H1 (cell line): ENCODE measurements around the gene ARHGAP26. TPM values are rescaled to one million over a fixed set of nuclear protein-coding genes. Genes with fewer than 3 reads are reported as not detected.

ENCODE experiments used
- CTCF ChIA-PET: fragments of 300-600 bp; sonication (Branson Sonifier 250); formaldehyde crosslinking; loops from one replicate; lab custom pipeline; 2021; ENCODE audit not compliant: partially characterized antibody; lab: Charles Lee
- POLR2A ChIA-PET: fragments of 300-600 bp; sonication (Branson Sonifier 250); formaldehyde crosslinking; loops from one replicate; lab custom pipeline; 2021; ENCODE audit warnings: inconsistent platforms; ENCODE audit not compliant: partially characterized antibody; lab: Charles Lee
- DNase-seq, 2 experiments: peaks; one replicate each; pipeline versions ENCODE4 v3.0.0 to v3.0.0-alpha.2; 2010 to 2022; ENCODE audit warnings: low spot score in 2 of 2, low read depth in 1 of 2, mixed read lengths in 1 of 2
- FAIRE-seq: peaks from 2 replicates; lab custom pipeline; 2011; peaks lifted over from hg19 to GRCh38; lab: Jason Lieb, UNC
- H2AFZ ChIP-seq: 2 replicates; pipeline ENCODE4 v1.8.1; 2012; ENCODE audit warnings: low read length, inconsistent platforms
- H2AK5ac ChIP-seq: 2 replicates; pipeline ENCODE4 v1.6.1; 2013; ENCODE audit warnings: low read depth, low read length
- H2BK120ac ChIP-seq: replicated peaks from 2 replicates; pipeline ENCODE3; 2013; ENCODE audit warnings: low read depth, low read length, inconsistent platforms
- H2BK12ac ChIP-seq: 2 replicates; pipeline ENCODE4 v1.6.1; 2013; ENCODE audit warnings: low read depth, low read length
- H2BK15ac ChIP-seq: 2 replicates; pipeline ENCODE4 v1.6.1; 2013; ENCODE audit warnings: low read length
- H2BK20ac ChIP-seq: 2 replicates; pipeline ENCODE4 v1.6.1; 2013; ENCODE audit warnings: low read length
- H2BK5ac ChIP-seq: 2 replicates; pipeline ENCODE4 v1.6.1; 2013; ENCODE audit warnings: low read depth, low read length
- H3K14ac ChIP-seq: 2 replicates; pipeline ENCODE4 v1.6.1; 2013; ENCODE audit warnings: inconsistent platforms; ENCODE audit not compliant: insufficient read length
- H3K18ac ChIP-seq: 2 replicates; pipeline ENCODE4 v1.6.1; 2013; ENCODE audit warnings: low read length; ENCODE audit errors: extremely low read depth
- H3K23ac ChIP-seq: 2 replicates; pipeline ENCODE4 v1.6.1; 2013; ENCODE audit warnings: inconsistent platforms; ENCODE audit not compliant: insufficient read length
- H3K23me2 ChIP-seq: 2 replicates; pipeline ENCODE4 v1.6.1; 2013; ENCODE audit warnings: low read depth, low read length
- H3K27ac ChIP-seq: 2 replicates; pipeline ENCODE4 v1.6.1; 2011; ENCODE audit warnings: low read depth, low read length, inconsistent platforms
- H3K27me3 ChIP-seq, 4 experiments: replicated peaks in 1 of 4; 1 replicate in 1 of 4; 2 replicates in 3 of 4; pipeline versions ENCODE4 v1.6.1 to v1.8.1; 2011 to 2013; ENCODE audit warnings: low read length in 3 of 4, mild to moderate bottlenecking in 3 of 4, inconsistent platforms in 2 of 4, mixed read lengths in 2 of 4, moderate library complexity in 1 of 4; ENCODE audit not compliant: control insufficient read depth in 3 of 4, insufficient read depth in 3 of 4; ENCODE audit errors: extremely low read depth in 1 of 4
- H3K36me3 ChIP-seq, 4 experiments: 2 replicates each; pipeline versions ENCODE4 v1.6.1 to v1.8.1; 2011 to 2013; ENCODE audit warnings: mild to moderate bottlenecking in 4 of 4, low read length in 3 of 4, moderate library complexity in 2 of 4, control low read depth in 1 of 4, inconsistent platforms in 1 of 4; ENCODE audit not compliant: insufficient read depth in 4 of 4, control insufficient read depth in 2 of 4
- H3K4ac ChIP-seq: replicated peaks from 2 replicates; pipeline ENCODE3; 2013; ENCODE audit warnings: low read length, low read depth, mixed read lengths, inconsistent platforms; ENCODE audit not compliant: insufficient read length
- H3K4me1 ChIP-seq, 4 experiments: replicated peaks in 1 of 4; 1 replicate in 1 of 4; 2 replicates in 3 of 4; pipeline versions ENCODE4 v1.6.1 to v1.8.1; 2011 to 2013; ENCODE audit warnings: low read length in 3 of 4, inconsistent platforms in 2 of 4, mixed read lengths in 1 of 4; ENCODE audit not compliant: insufficient read depth in 4 of 4, control insufficient read depth in 3 of 4
- H3K4me2 ChIP-seq, 2 experiments: 2 replicates each; pipeline versions ENCODE4 v1.6.1 to v1.8.1; 2011 to 2013; ENCODE audit warnings: low read depth in 2 of 2, low read length in 2 of 2, control low read depth in 1 of 2, inconsistent platforms in 1 of 2, mild to moderate bottlenecking in 1 of 2; ENCODE audit not compliant: insufficient read depth in 1 of 2
- H3K4me3 ChIP-seq, 4 experiments: fragments of 200-600, 300-600 bp in 1 of 4; sonication (generic), shearing (Covaris generic), sonication (Bioruptor Twin) in 1 of 4; 2 replicates each; pipeline versions ENCODE4 v1.5.1 to v1.8.1; 2011 to 2016; ENCODE audit warnings: low read length in 4 of 4, low read depth in 3 of 4, control low read depth in 2 of 4, inconsistent platforms in 2 of 4, mild to moderate bottlenecking in 2 of 4, mixed read lengths in 1 of 4, moderate library complexity in 1 of 4; ENCODE audit not compliant: insufficient read depth in 2 of 4; ENCODE audit errors: extremely low read depth in 1 of 4
- H3K56ac ChIP-seq: replicated peaks from 2 replicates; pipeline ENCODE3; 2013; ENCODE audit warnings: low read depth, mild to moderate bottlenecking, mixed read lengths, low read length, inconsistent platforms; ENCODE audit not compliant: insufficient read length
- H3K79me1 ChIP-seq: 2 replicates; pipeline ENCODE4 v1.6.1; 2013; ENCODE audit warnings: low read depth, low read length, control low read depth
- H3K79me2 ChIP-seq, 2 experiments: 2 replicates each; pipeline versions ENCODE4 v1.6.1 to v1.8.1; 2012 to 2013; ENCODE audit warnings: low read length in 2 of 2, mild to moderate bottlenecking in 2 of 2, inconsistent platforms in 1 of 2; ENCODE audit not compliant: insufficient read depth in 2 of 2, control insufficient read depth in 1 of 2
- H3K9ac ChIP-seq, 4 experiments: replicated peaks in 1 of 4; 1 replicate in 1 of 4; 2 replicates in 3 of 4; pipeline versions ENCODE4 v1.6.1 to v1.8.1; 2011 to 2013; ENCODE audit warnings: low read depth in 3 of 4, low read length in 3 of 4, control low read depth in 2 of 4, mild to moderate bottlenecking in 2 of 4, moderate library complexity in 2 of 4, inconsistent platforms in 1 of 4; ENCODE audit errors: extremely low read depth in 1 of 4
- H3K9me3 ChIP-seq, 2 experiments: 2 replicates each; pipeline versions ENCODE4 v1.6.1 to v1.8.1; 2012 to 2013; ENCODE audit warnings: mild to moderate bottlenecking in 2 of 2, moderate library complexity in 2 of 2, control low read depth in 1 of 2, inconsistent platforms in 1 of 2, low read depth in 1 of 2, low read length in 1 of 2, mixed read lengths in 1 of 2; ENCODE audit not compliant: insufficient read depth in 2 of 2
- H4K20me1 ChIP-seq, 2 experiments: replicated peaks in 1 of 2; 2 replicates each; pipeline versions ENCODE3 to v1.8.1; 2011 to 2013; ENCODE audit warnings: inconsistent platforms in 2 of 2, low read length in 2 of 2, mild to moderate bottlenecking in 1 of 2; ENCODE audit not compliant: insufficient read depth in 2 of 2, control insufficient read depth in 1 of 2
- H4K5ac ChIP-seq: 2 replicates; pipeline ENCODE4 v1.6.1; 2013; ENCODE audit warnings: low read length, low read depth, mixed read lengths, inconsistent platforms; ENCODE audit not compliant: insufficient read length
- H4K8ac ChIP-seq: 2 replicates; pipeline ENCODE4 v1.8.0; 2013; ENCODE audit warnings: mild to moderate bottlenecking, moderate library complexity, low read length, inconsistent platforms; ENCODE audit not compliant: insufficient read depth; ENCODE audit errors: extremely low read depth
- H4K91ac ChIP-seq: replicated peaks from 2 replicates; pipeline ENCODE3; 2013; ENCODE audit warnings: low read length, mixed read lengths, inconsistent platforms; ENCODE audit not compliant: insufficient read length
- BRCA1 ChIP-seq: IDR thresholded peaks from 2 replicates; pipeline ENCODE4 v1.6.1; 2012; ENCODE audit warnings: low read depth, low read length, improper control_type of control experiment
- WGBS, 2 experiments: shearing (Covaris generic) in 1 of 2; methylation state at CpG; one replicate each; pipeline versions ENCODE4 v1.1.6 to v1.1.7; 2013 to 2015; ENCODE audit warnings: low lambda C conversion rate in 2 of 2, mixed read lengths in 2 of 2, inconsistent platforms in 1 of 2, low coverage in 1 of 2, missing lambda C conversion rate in 1 of 2; ENCODE audit not compliant: insufficient replicate concordance in 2 of 2, insufficient coverage in 1 of 2, insufficient read length in 1 of 2; ENCODE audit errors: extremely low coverage in 1 of 2, missing lambda C conversion rate in 1 of 2; 5-methylcytosine and 5-hydroxymethylcytosine counted together
- polyA plus RNA-seq, 7 experiments: library from polyadenylated mRNA; depleted of rRNA in 3 of 7; stranded (reverse) in 5 of 7; unstranded in 2 of 7; fragments of >200 nt in 5 of 7; fragments of 200-250 nt in 2 of 7; gene quantifications; 1 replicate in 5 of 7; 2 replicates in 1 of 7; 4 replicates in 1 of 7; pipeline versions ENCODE4 v1.2.1 to v1.2.3, GENCODE V29; 2011 to 2013; ENCODE audit warnings: missing spikeins in 2 of 7, mixed read lengths in 2 of 7
- total RNA-seq: library from RNA; stranded (reverse); fragmentation: NEBNext Ultra II Directional; extraction: Animal tissue kit (Norgen Biotek cat#: 25700); gene quantifications from 2 replicates; pipeline ENCODE4 v1.2.1, GENCODE V29; 2021

ARHGAP26 gene
- total and polyA plus RNA-seq, 2 of the 8 experiments (the other 6 are each of a cell fraction or from before 2014, with no cell fraction given), result 7.1 to 24.8 TPM

- Histone ChIP-seq H3K14ac (no peak overlapping the region), H3K56ac (no peak overlapping the region), H3K27ac (no peak overlapping the region), H2AK5ac (no peak overlapping the region), H3K27me3 (no peaks in the 10 kb centered on the region), H2BK5ac (no peak overlapping the region), H3K23me2 (no peaks in the 10 kb centered on the region; the same call in 1 of the 2 replicates), H2BK20ac (no peak overlapping the region), H3K23ac (no peak overlapping the region), H4K91ac (no peak overlapping the region), H2BK120ac (no peak overlapping the region), H4K20me1 (no peaks in the 10 kb centered on the region), H3K79me2 (no peaks in the 10 kb centered on the region), H3K4me2 (no peak overlapping the region), H3K9ac (no peak overlapping the region), H3K4me1 (no peaks in the 10 kb centered on the region), H2BK12ac (no peak overlapping the region), H2BK15ac (no peak overlapping the region), H3K18ac (no peak overlapping the region), H3K9me3 (no peaks in the 10 kb centered on the region), H3K36me3 (no peaks in the 10 kb centered on the region), H3K4me3 (no peak overlapping the region), H2AFZ (no peak overlapping the region), H3K79me1 (no peaks in the 10 kb centered on the region), H4K5ac (no peak overlapping the region), H3K4ac (no peak overlapping the region), H4K8ac (no peak overlapping the region)
- ChIA-PET POLR2A (no interaction called here), CTCF (interaction anchor here (1.7 kb wide), 1 partner anchor 49 kb away, joined by 4 read pairs; no protein-coding TSS in a partner anchor)
- TF ChIP-seq BRCA1, result no peak
- FAIRE-seq, result no peak
- DNase-seq, result no peak
- WGBS, 2 experiments, result 89% methylated on average over 11 of the region's 11 CpGs; no CpG with 5 or more reads in 1 of the 2 experiments
These were observed 201.3 kb downstream of the ARHGAP26 start for GRCh38 chr5:142971303-142972013.
